ENCODE measurements around the gene TRIM56.

Gene TRIM56

GRCh38 chr7:101134399-101134980 lies 49.2 kb downstream of the TRIM56 start:
- no peak for DNase-seq

GRCh38 chr7:101137651-101138212 lies 52.5 kb downstream of the TRIM56 start:
- DNase-seq: no peak

GRCh38 chr7:101138213-101138870 lies 53.1 kb downstream of the TRIM56 start:
- peak; percentile 80 to 84 for DNase-seq

- DNase-seq: no peak
These were observed 55.0 kb downstream of the TRIM56 start for GRCh38 chr7:101140339-101140699.

GRCh38 chr7:101140746-101141382 lies 55.6 kb downstream of the TRIM56 start:
- DNase-seq: no peak
